CD4-positive, alpha-beta T cell treated with Interleukin-6 at 100 ng/mL for 8 hours (primary cell): Measurements from ENCODE around the gene PAXX.

Source experiments
- DNase-seq: peaks from one replicate; pipeline ENCODE4 v3.0.0-alpha.2; 2020; ENCODE audit warnings: mixed read lengths, low spot score

The PAXX gene

DNA sequence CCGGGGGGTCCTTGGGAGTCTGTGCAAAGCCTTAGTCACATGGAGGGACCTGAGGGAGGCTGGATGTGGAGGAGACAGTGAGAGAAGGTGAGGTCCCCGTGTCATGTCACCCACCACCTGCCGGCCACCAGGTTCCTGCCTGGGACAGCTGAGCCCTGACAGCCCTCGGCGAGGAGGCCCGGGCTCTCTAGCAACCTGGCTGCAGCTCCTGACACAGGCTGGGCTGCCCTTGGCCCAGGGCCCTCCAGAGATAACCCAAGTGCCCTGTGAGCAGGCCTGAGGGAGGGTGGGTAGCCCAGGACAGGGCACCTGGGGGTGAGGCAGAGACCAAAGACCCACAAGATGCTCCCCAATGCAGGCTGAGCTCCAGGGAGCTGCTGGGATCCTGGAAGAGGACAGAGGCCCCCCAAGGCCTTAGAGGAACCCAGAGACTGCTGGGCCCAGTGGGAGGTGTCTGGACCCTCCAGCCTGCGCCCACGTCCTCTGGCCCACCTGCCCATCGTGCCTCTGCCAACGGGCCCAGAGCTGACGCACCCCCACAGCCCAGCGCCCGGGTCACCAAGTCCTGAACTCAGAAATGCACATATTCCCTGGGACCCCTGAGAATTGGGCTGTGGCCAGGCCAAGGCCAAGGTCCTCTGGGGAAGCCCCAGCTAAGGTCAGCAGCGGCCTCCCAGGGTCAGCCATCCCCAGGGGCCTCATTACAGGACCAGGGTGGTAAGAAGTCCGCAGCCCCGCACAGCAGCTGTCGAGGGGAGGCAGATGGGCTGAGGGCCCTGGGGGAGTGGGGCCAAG lies 23.7 kb upstream of the PAXX start:
- DNase-seq = no peak

DNA sequence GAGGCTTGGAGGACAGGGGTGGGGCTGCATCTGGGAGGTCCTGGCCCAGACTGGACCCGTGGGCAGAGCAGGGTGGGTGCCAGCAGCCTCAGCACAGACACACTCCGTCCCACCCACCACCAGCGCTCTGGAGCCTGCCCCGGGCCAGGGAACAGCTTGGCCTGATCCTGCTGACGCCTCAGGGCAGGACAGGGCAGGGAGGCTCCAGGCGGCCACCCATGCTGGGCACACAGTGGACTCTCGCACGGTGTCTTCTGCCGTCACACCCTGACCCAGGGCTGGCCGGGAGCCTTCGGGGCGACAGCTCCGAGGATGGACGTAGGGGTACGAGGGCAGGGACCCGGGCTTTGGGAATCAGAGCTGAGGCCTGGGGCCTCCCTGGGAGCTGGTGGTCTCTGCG lies 23.1 kb upstream of the PAXX start:
- no peak for DNase-seq

DNA sequence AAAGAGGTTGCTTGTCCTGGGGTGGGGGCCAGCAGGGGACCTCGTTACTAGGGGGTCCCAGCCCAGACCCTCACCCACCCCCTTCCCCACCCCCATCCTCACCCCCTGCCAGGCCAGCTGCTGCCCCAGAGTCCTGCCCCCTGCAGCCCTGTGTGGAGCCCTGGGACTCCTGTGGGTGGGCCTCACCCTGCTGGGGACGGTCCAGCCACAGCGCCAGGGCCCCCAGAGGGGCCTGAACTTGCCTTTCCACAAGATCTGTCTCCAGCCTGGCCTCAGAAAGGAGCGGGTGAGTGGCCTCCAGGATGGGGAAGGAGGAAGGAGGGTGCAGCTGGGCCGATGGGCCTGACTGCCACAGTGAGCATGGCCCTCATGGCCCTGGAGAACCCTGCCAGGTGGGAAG lies 22.4 kb upstream of the PAXX start:
- no peak for DNase-seq

DNA sequence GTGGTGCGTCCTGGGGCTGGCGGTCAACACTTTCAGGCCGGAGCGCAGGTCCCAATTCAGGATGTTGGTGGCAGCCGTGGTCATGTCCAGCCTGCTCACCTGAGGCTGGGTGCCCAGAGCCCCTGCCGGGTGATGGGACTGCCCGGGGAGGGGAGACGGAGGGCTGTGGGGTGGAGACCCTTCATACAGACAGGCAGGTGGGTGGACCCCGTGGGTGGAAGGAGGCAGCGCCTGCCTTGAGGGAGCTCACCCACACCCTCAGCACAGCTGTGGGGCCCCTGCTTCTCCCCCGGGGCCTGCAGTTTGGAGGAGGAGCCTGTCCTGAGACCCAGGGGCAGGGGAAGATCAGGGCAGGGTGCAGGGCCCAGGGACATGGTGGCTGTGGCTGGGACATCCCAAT lies 21.9 kb upstream of the PAXX start:
- no peak for DNase-seq

DNA sequence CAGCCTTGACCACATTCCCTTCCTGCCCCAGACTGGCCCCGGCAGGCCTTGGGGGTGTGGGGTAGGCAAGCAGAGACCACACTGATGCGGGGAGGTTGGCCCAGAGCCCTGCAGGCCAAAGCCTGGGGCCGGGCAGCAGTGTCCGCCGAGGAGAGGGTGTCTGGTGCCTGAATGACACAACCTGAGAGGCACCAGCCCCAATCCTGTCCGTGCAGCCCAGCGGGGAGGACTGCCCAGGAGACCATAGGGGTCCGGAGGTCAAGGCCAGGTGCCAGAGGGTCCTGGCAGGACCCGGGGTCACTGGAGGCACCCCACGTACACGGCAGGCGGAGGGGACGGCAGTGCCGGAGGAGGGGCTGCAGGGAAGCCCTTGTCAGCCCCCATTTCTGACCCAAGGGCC lies 20.5 kb upstream of the PAXX start:
- no peak for DNase-seq

DNA sequence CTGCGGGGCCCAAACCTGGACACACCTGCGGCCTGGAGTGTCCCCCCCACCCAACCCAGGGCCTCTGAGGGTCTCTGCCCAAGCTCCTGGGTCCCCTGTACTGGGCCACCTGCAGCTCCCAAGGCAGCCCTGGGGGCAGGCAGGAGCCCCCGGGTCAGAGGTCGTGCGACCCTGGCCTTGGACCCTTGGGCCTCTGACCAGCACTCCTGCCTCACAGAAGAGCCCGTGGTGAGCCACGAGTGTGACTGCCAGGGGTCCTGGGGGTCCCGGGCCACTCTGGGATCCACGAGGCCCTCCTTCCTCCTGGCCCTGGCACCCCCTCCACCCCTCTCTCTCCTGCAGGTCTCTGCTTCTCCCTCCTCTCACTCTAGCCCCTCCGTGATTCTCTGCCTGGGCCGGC lies 19.9 kb upstream of the PAXX start:
- DNase-seq = no peak

DNA sequence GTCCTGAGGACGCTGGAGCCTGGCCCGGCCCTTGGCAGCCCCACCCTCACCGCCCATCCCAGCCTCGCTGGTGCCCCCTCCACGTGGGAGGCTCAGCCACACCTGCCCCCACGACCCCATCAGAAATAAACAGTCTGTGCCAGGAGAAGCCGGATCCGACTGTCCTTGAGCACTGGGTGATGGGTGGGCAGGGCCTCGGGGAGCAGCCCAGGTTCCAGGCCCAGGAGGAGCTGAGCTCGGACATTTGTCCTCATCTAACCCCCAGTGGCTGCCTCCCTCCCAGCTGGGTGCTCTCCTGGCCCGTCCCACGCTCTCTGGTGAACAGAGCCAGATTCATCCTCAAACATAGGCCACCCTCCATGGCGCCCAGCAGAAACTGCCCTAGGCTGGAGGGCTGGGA lies 19.5 kb upstream of the PAXX start:
- no peak for DNase-seq

DNA sequence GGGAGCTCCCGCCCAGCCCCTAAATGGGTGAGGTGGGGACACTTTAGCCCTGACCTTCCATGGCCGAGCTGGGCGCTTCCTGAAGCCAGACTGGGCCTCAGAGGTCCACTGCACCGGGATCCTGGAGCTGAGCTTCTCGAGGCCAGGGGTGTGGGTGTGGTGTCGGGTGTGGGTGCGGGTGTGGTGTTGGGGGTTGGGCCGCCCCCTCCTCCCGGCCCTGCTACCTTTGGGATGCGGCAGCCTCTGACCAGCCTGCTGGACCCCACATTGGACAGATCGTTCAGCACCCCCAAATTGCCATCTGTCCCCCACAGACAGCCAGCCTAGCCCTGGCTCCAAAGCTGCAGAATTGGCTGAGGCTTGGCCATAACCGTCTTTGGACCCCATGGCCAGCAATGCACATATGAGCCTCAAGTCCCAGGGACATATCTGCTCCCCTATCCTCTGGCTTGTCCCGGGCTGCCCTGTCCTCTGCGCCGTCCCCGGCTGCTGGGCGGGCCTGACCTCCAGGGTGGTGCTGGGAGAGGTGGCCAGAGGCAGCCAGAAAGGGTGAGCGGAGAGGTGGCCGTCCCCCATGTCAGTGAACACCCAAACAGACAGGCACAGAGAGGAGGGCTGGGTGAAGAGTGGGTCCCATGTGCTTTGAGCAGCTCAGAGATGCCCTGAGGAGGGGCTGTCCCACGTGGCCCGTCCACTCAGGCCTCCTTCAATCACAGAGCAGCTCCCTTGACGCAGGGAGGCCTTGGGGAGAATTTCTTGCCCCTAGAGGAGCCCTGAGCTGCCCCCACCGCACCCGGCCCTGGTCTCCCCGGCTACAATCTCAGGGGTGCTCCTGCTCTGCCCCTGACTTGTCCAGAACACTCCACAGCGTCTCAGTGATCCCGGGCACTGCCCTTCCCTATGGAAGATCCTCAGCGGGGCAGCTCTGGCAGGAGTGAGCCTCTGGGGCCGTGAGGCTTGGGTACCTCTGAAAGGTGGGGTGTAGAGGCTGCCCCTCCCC lies 18.3 kb upstream of the PAXX start:
- DNase-seq = no peak

DNA sequence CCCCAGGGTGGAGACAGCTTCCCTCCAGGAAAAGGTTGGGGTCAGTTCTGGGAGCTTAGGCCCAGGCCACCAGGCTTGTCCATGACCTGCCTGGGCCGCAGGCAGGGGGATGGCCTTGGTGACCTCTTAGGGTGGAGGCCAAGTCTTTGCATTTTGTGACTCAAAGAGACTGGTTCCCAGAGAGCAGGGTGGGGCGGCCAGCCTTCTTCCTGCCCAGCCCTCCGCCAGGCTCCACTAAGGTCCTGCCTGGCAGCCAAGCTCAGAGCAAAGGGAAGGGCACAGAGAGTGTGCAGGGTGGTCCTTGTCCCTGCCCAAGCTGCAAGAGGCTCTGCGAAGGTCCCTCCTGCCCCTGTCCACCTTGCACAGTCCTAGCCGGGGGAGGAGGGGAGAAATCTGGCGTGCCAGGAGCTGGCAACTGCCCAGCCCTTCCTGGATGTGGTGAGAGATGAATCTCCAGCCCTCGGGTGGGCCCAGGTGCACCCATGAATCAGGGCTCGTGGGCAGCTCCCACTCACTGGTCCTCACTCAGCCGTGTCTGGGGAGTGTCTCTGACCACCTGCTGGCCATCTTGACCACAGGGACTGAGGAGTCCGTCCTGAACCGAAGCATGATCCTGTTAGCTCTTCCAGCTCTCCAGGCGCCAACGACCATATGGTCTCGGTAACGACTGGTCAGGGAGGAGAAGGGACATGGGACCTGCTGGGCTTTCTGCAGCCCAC lies 17.2 kb upstream of the PAXX start:
- DNase-seq = no peak

DNA sequence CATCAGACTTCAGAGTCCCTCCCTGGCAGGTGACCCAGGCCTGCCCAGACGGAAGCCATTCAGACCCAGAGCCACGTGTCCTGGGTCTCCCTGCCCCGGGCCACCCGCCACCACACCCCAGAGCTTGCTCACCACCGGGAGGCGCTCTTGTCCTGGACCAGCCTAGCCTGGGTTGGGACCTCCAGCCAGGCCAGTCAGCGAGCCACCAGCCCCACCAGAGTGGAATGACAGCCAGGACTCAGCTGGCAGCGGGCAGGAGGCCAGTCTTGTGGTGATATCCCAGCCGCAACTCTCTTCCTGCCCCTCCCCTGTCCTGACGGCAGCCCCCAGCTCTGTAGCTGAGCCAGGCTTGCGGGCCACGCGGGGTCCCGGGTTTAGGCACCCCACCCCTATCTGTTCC lies 16.6 kb upstream of the PAXX start:
- no peak for DNase-seq

DNA sequence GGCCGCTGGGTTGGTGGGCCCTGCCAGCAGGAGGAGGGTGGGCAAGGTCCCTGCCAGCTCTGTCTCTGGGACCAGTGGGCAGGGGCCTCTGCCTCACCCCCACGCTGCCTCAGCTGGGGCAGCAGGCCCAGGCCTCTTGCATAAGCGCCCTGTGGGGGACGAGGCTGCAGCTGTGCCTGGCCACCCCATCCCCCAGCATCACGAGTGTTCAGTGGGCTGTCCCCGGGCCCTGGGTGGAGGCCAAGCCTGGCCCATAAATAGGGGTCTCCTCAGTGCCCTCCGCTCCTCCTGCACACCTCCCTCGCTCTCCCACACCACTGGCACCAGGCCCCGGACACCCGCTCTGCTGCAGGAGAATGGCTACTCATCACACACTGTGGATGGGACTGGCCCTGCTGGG lies 15.0 kb upstream of the PAXX start, which contains the start of gene PTGDS:
PTGDS (plus strand) TSS at position 282 of the 400 bp plus-strand sequence; CDS start at position 357, 75 bp downstream.
- DNase-seq = no peak

DNA sequence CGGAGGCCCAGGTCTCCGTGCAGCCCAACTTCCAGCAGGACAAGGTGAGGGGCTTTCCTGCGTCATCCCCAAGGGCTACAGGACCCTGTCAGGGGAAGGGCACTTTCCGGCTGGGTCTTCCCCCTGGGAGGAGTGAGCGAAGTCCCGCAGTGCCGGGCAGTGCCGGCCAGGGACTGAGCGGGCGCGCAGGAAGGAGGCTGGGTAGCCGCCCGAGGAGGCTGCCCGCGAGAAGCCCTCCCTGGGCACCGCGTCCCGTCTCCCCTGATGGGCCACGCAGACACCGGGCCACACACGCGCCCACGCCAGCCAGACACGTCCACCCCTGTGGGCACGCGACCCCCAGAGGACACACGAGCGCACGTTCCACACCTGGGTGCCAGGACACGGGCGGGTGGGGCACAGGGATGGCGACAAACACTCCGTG lies 14.6 kb upstream of the PAXX start:
- no peak for DNase-seq

DNA sequence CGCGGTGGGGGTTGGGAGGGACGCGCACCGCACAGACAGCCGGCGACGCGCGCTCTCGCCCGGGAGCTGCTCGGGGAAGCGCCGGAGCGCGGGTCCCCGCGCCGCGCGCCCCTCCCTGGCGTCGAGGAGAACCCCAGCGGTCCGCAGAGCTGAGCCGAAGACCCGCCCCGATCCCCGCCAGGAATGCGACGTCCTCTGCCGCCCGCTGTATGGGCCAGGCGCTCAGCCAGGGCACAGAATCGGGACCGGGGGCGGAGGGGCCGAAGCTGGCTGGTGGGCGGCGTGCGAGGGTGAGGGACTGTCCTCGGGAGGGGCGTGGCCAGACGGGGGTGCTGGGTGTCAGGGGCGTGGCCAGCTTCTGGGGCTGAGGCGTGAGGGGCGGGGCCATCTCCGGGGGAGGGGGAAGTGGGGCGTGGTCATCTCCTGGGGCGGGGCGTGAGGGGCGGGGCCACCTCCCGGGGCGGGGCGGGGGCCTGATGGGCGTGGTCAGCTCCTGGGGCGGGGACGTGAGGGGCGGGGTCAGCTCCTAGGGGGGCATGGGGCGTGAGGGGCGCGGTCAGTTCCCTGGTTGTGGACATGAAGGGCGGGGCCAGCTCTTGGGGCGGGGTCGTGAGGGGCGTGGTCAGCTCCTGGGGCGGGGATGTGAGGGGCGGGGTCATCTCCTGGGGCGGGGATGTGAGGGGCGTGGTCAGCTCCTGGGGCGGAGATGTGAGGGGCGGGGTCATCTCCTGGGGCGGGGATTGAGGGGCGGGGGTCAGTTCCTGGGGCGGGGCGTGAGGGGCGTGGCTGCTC lies 14.0 kb upstream of the PAXX start:
- DNase-seq = peak; percentile 62

DNA sequence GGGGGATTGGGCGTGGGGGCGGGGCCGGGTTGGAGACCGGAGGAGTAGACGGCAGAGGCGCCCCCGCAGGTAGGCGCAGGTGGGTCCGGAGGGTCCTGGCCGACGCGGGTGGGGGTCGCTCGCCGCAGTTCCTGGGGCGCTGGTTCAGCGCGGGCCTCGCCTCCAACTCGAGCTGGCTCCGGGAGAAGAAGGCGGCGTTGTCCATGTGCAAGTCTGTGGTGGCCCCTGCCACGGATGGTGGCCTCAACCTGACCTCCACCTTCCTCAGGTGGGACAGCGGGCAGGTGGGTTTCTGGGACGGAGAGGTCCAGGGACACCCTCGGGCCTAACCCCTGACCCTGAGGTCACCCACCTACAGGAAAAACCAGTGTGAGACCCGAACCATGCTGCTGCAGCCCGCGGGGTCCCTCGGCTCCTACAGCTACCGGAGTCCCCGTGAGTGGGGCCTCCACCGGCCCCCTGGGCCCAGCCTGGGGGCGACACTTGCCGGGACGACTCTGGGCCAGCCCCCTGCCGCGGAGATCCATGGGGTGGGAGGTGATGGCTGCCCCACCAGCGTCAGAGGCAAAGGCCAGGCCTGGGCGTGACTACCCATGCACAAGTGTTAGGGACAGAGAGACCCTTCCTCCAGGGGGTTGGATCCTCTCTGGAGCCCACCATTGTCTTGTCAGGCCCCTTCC lies 13.2 kb upstream of the PAXX start:
- no peak for DNase-seq

DNA sequence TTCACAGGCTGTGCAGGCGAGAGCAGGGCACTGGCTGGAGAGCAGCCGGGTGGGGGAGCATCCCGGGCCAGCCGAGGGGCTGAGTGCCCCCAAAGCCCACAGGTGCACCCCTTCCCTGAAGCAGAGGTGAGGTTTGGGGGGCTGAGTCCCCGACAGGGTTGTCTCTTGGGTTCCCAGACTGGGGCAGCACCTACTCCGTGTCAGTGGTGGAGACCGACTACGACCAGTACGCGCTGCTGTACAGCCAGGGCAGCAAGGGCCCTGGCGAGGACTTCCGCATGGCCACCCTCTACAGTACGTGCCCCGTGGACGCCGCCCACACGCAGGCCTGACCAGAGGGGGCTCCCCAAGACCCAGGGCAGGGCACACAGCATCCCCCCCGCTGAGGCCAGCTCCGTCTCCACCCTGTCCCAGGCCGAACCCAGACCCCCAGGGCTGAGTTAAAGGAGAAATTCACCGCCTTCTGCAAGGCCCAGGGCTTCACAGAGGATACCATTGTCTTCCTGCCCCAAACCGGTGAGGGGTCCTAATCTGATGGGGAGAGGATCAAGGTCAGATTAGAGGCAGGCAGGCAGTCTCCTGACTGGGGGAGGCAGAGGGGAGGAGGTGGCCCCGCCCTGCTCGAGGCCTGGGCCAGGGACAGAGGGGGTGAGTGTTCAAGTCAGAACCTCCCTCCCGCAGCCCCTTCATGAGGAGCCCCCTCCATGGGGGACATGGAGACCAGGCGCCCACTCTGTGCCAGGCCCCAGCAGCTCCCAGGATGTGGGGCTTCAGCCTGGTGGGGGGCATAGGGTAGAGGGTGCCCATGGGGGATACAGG lies 12.2 kb upstream of the PAXX start:
- DNase-seq = no peak

DNA sequence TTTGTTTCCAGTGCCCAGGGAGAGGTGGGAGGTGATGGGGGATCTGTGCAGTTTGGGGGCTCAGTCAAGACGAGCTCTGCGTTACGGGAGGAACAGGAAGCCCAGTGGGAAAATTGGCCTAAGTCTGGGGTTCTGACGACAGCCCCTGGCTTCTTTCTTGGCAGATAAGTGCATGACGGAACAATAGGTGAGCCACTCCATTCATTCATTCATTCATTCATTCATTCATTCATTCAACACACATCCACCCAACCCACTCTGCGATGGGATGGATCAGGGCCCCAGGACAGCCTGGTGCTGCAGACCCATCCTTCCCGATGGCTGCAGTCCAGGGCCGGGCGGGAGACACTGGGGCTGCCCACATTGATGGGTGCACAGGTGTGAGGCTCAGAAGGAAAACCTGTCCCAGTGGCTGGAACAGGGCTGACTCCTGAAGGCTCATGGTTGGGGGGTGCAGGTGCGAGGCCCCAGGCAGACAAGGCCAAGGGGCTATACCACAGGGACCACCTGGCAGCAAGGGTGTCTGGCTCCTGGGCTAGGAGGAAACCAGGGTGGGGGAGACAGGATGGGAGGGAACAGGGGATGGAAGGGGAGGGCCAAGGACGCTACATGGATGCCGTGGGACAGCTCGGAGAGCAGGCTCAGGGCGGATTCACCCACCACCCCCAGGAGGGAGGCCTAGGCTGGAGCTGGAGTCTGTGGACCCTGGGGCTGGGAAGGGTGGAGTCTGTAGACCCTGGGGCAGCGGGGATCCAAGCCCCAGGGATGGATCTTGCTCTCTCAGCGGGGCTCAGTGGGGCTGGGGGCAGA lies 11.3 kb upstream of the PAXX start:
- no peak for DNase-seq

DNA sequence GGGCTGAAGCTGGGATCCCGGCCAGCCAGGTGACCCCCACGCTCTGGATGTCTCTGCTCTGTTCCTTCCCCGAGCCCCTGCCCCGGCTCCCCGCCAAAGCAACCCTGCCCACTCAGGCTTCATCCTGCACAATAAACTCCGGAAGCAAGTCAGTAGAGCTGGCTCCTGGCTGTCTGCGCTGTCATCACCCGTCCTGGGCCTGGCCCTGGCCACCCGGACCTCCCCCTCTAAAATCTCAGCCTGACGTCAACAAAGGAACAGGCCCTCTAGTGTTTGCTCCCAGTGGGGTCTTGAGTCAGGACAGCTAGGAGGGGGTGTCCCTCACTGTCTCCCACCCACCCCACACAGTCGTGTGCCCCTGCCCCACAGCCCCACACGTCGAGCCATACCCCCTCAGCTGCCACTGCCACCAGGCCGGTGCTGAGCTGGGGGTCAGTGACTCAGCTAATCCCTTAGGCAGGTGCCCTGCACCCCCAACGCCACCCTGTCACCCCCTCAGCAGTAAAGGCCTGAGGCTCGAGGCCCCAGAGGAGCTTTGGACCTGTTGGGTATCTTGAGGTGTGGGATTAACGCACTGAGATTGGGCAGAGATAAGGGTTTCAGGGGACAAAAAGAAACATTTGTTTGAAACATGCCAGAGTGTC lies 10.5 kb upstream of the PAXX start:
- no peak for DNase-seq

DNA sequence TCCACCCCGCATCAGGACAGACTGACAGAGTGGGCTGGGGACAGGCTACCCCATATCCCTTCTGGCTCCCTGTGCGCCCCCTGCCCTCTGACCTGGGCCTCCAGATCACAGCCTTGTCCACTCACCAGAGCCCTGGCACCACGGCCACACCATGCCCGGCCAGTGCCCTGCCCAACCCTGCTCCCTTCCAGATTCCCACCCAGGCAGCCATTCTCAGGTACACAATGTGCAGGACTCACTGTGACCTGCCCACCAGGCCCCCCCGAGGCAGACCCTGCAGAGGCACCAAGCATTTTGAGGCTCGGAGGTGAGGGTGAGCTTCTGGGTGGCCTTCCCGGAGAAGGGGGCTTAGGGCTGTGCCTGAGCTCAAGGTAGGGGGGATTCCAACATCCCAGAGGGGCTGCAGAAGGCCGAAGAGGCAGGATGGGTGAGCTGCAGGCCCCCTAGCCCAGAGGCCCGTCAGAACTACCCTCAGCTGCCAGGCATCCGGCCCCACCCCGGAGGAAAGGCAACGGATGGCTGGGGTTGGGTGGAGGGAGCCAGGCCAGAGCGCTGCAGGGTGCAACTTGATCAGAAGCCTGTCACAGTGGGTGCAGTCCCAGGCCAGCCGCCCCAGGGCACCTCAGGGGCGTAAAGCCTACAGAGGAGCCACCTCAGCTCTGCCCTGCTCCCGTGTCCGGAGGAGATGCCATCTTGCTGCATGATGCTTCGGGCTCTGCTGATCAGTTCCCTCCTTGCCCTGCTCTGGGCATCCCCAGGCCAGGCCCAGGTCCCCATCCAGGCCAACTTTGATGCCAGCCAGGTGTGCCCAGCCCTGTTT lies 9.8 kb upstream of the PAXX start, which contains the start of gene LCNL1:
LCNL1 (plus strand) TSS at position 762 of the 820 bp plus-strand sequence. CDS start 594 bp downstream, outside the sequence.
- no peak for DNase-seq
